Lower leg skin (tissue), 4 donors: Measurements from ENCODE around the gene RENBP. TPM values are rescaled to one million over a fixed set of nuclear protein-coding genes. Genes with fewer than 3 reads are reported as not detected.

ENCODE experiments used
- DNase-seq, 2 donors: peaks; one replicate each; pipeline ENCODE4 v3.0.0-alpha.2; 2019; ENCODE audit warnings: low spot score in 2 of 2
- H3K4me3 ChIP-seq: fragments of 200-600 bp; sonication (generic); 2 replicates; pipeline ENCODE4 v1.5.1; 2017; ENCODE audit warnings: mild to moderate bottlenecking, low read depth; ENCODE audit not compliant: poor library complexity, severe bottlenecking
- POLR2A ChIP-seq, 2 donors: fragments of 450-650 bp; IDR thresholded peaks; one replicate each; pipeline ENCODE4 v1.6.1; 2016 to 2017; ENCODE audit warnings: antibody characterized with exemption in 2 of 2, mild to moderate bottlenecking in 1 of 2, moderate library complexity in 1 of 2
- WGBS, 2 donors: methylation state at CpG; one replicate each; pipeline ENCODE4 v1.1.5; 2018; 5-methylcytosine and 5-hydroxymethylcytosine counted together
- intact Hi-C: fragments of 100-400 bp; cut with DNase I; formaldehyde crosslinking; loops from one replicate; pipeline ENCODE4 v1.15.0; 2023; ENCODE audit warnings: low total_unique reads
- total RNA-seq, 4 donors: library from RNA; depleted of rRNA; stranded (reverse); fragments of >200 nt; gene quantifications; one replicate each; pipeline ENCODE4 v1.1.0, GENCODE V29; 2016
- TF ChIP-seq, protein P1 (sequence below), 3 donors: fragments of 450-650 bp; IDR thresholded peaks; one replicate each; pipeline ENCODE4 v1.5.1; 2016; ENCODE audit warnings: antibody characterized with exemption in 3 of 3, mild to moderate bottlenecking in 3 of 3, moderate library complexity in 2 of 3

The RENBP gene
- total RNA-seq, 4 donors from 2014 or later, result 0.76 to 11.8 (median 4.2) TPM

DNA sequence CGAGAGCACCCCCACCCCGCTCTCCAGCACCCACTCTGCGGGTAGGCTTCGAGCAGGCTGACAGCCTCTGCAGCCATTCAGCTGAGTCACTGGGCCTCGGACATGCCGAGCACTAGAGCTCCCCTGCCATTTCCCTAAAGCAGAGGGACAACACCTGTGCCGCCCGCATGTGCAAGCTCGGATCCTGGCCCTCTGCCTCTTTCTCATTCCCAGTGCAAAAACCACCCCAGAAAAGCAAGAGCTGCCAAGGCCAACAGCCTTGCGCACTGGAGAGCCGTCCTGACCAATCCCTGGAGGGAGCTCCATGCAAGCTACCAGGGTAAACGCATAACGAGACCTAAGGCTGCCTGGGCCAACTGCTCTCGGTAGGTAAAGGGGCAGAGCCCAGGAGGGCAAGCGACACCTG is 21.8 kb upstream of the RENBP start:
- DNase-seq, result no peak
- no peak overlapping the region for H3K4me3 ChIP-seq
- TF ChIP-seq, protein P1, sequence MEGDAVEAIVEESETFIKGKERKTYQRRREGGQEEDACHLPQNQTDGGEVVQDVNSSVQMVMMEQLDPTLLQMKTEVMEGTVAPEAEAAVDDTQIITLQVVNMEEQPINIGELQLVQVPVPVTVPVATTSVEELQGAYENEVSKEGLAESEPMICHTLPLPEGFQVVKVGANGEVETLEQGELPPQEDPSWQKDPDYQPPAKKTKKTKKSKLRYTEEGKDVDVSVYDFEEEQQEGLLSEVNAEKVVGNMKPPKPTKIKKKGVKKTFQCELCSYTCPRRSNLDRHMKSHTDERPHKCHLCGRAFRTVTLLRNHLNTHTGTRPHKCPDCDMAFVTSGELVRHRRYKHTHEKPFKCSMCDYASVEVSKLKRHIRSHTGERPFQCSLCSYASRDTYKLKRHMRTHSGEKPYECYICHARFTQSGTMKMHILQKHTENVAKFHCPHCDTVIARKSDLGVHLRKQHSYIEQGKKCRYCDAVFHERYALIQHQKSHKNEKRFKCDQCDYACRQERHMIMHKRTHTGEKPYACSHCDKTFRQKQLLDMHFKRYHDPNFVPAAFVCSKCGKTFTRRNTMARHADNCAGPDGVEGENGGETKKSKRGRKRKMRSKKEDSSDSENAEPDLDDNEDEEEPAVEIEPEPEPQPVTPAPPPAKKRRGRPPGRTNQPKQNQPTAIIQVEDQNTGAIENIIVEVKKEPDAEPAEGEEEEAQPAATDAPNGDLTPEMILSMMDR (IDR thresholded peaks at IDR 0.05), result no peak
- 65 to 84% methylated on average over 11 to 15 of the region's 15 CpGs for WGBS, 2 donors
- intact Hi-C loops, result no loop called here

DNA sequence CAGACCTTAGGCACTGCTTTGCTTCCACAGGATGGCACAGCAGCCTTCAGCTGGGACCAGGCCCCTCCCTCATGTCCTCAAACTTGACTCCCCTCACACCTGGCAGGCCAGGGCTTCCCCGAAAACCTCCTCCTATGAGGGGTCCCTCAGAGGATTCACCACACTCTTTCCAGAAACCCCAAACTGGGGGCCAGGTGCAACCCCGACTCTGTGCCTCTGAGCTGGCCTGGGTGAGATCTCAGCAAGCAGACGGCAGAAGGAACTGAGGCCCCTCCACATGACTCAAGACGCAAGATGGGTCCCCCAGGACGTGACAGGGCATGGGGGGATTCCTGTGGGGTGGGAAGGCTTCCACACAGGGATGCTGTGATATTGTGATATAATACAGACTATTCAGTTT is 21.0 kb upstream of the RENBP start:
- DNase-seq, result no peak
- 87 to 88% methylated on average over 5 of the region's 5 CpGs for WGBS, 2 donors
- TF ChIP-seq, protein P1 (IDR thresholded peaks at IDR 0.05), result no peak
- TF ChIP-seq POLR2A (IDR thresholded peaks at IDR 0.05), result no peak
- no peak overlapping the region for H3K4me3 ChIP-seq
- intact Hi-C loops, result no loop called here

DNA sequence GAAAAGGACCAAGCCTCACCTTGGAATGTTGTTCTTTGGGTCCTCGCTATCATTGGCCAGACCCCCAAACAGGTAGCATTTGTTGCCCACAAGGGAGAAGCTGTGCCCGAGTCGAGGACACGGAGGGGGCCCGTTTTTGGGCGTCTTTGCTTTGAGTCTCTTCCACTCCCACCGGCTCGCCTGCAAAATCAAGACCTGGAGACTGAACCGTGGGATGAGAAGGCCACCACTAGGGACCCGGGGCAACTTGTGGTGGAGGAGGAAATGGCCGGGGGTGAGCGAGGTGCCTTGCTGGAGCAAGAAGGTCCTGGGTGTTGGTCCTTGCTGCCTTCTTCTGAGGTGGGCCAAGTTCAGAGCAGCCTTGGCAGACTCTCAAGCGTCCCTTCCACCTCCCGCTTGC is 19.7 kb upstream of the RENBP start:
- TF ChIP-seq, protein P1 (IDR thresholded peaks at IDR 0.05), result no peak
- TF ChIP-seq POLR2A (IDR thresholded peaks at IDR 0.05), result no peak
- no peak overlapping the region for H3K4me3 ChIP-seq
- WGBS, 2 donors, result 91 to 94% methylated on average over 14 of the region's 14 CpGs
- no peak for DNase-seq
- intact Hi-C loops, result no loop called here

DNA sequence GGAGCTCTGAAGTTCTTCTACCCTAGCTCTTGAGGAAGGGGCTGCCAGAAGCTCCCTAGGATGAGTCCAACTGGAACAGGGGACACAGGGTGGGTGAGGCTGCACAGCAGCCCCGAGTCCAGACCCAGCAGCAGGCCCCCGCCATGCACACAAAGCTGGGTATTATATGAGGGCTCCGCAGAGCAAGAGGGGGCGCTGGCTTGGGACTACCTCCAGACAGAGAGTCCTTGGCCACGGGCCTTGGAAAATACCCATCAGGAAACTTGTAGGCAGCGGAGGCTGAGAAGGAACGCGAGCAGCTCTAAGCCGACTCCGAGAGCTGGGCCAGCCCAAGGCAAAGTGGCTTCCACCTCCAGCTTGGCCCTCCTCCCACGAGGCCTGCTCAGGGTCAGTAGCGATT is 19.1 kb upstream of the RENBP start:
- no peak overlapping the region for H3K4me3 ChIP-seq
- 87 to 92% methylated on average over 10 to 12 of the region's 12 CpGs for WGBS, 2 donors
- intact Hi-C loops, result no loop called here
- TF ChIP-seq POLR2A (IDR thresholded peaks at IDR 0.05), result no peak
- TF ChIP-seq, protein P1 (IDR thresholded peaks at IDR 0.05), result no peak
- no peak for DNase-seq

DNA sequence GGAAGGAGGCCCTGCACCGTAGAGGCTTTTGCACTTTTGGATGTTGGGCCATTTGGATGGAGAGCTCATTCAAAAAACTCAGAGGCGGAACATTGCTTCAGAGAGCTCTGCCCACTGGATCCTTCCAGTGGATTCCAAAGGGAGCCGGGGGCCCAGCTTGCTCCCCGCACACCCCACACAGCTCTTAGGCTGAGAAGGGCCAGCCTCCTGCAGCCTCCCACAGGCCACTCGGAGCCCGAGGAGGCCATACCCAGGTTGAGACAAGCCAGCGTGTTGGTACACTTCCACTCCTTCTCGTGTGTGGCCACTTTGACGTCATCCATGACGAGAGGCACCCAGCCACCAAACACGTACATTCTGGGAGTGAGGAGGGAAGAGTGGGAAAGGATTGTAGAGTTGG is 16.8 kb upstream of the RENBP start:
- H3K4me3 ChIP-seq, result no peak overlapping the region
- TF ChIP-seq, protein P1 (IDR thresholded peaks at IDR 0.05), result no peak
- TF ChIP-seq POLR2A (IDR thresholded peaks at IDR 0.05), result no peak
- 92 to 94% methylated on average over 9 to 11 of the region's 11 CpGs for WGBS, 2 donors
- no peak for DNase-seq
- intact Hi-C loops, result no loop called here

DNA sequence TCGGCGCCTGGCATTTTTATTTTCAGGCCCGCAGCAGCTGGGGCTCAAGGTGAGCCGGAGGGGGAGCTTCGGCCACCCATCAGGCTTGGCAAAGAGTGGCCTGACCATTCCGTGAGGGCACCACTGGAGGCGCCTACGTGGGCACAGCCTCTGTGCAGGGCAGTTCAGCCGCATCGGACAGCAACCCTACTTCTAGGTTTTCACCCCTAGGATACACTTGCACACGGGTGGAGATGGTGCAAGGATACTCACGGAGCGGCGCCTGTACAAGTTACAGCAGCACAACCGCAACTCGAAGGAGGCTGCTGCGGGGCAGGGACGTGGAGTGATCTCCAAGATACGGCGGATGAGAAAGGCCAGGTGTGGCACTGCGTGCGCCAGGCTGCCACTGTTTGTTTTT is 16.3 kb upstream of the RENBP start:
- intact Hi-C loops, result no loop called here
- WGBS, 2 donors, result 90 to 94% methylated on average over 17 to 22 of the region's 22 CpGs
- DNase-seq, result no peak
- no peak overlapping the region for H3K4me3 ChIP-seq
- TF ChIP-seq, protein P1 (IDR thresholded peaks at IDR 0.05), result no peak
- TF ChIP-seq POLR2A (IDR thresholded peaks at IDR 0.05), result no peak
